NCI-H748 treated with DMSO at 0.1 percent for 48 hours (cell line): Measurements from ENCODE around the gene KSR1.
"Not testable (repeated sequence)": the region's sequence is repeated elsewhere in the genome, so short reads cannot be mapped to it uniquely, and the experiment has no call there.

ENCODE experiments used
- DNase-seq: peaks from one replicate; lab custom pipeline; 2025; lab: John Stamatoyannopoulos, UW

KSR1 gene

GRCh38 chr17:27657620-27658019, 201.4 kb downstream of the KSR1 start:
- no peak for DNase-seq

GRCh38 chr17:27659683-27660082, 203.4 kb downstream of the KSR1 start:
- no peak for DNase-seq

- no peak for DNase-seq
These were observed 204.2 kb downstream of the KSR1 start for GRCh38 chr17:27660436-27660835.

- no peak for DNase-seq
These were observed 207.8 kb downstream of the KSR1 start for GRCh38 chr17:27663936-27664605.

GRCh38 chr17:27664606-27664965, 208.3 kb downstream of the KSR1 start:
- no peak for DNase-seq

- DNase-seq: no peak
These were observed 209.3 kb downstream of the KSR1 start for GRCh38 chr17:27665549-27665948.

- DNase-seq: not testable (repeated sequence)
These were observed 210.0 kb downstream of the KSR1 start for GRCh38 chr17:27666270-27666669.

GRCh38 chr17:27666831-27667560, 210.7 kb downstream of the KSR1 start:
- DNase-seq: no peak

GRCh38 chr17:27667656-27668487, 211.6 kb downstream of the KSR1 start:
- DNase-seq: no peak

GRCh38 chr17:27668488-27668823, 212.2 kb downstream of the KSR1 start:
- no peak for DNase-seq

GRCh38 chr17:27669136-27669535, 212.9 kb downstream of the KSR1 start:
- no peak for DNase-seq

- DNase-seq: no peak
These were observed 213.6 kb downstream of the KSR1 start for GRCh38 chr17:27669850-27670249.

- DNase-seq: no peak
These were observed 214.7 kb downstream of the KSR1 start for GRCh38 chr17:27670791-27671590.

GRCh38 chr17:27671591-27671910, 215.3 kb downstream of the KSR1 start:
- no peak for DNase-seq

GRCh38 chr17:27671977-27672480, 215.8 kb downstream of the KSR1 start:
- DNase-seq: not testable (repeated sequence)

GRCh38 chr17:27674335-27674734, 218.1 kb downstream of the KSR1 start:
- DNase-seq: no peak
